Motor neuron (in vitro differentiated cells): ENCODE data around the gene KRTAP10-11. TPM values are rescaled to one million over a fixed set of nuclear protein-coding genes. Genes with fewer than 3 reads are reported as not detected.
"Not testable (repeated sequence)": the region's sequence is repeated elsewhere in the genome, so short reads cannot be mapped to it uniquely, and the experiment has no call there.

Experiments used
- ATAC-seq, 8 experiments: fragments of 200-7000 bp; cut with Tn5 transposase; replicated peaks in 6 of 8; 2 replicates each; pipeline ENCODE4 v1.8.0; 2021; ENCODE audit warnings: mild to moderate bottlenecking in 8 of 8, moderate library complexity in 8 of 8
- H3K27ac ChIP-seq, 2 donors: fragments of 250-450 bp; sonication (Bioruptor Pico); 2 replicates each; pipeline ENCODE4 v1.9.0; 2021; ENCODE audit warnings: antibody characterized with exemption in 2 of 2, mild to moderate bottlenecking in 2 of 2, moderate library complexity in 1 of 2
- H3K4me1 ChIP-seq, 2 donors: fragments of 250-450 bp; sonication (Bioruptor Pico); replicated peaks in 1 of 2; 2 replicates each; pipeline ENCODE4 v1.6.1; 2021; ENCODE audit warnings: antibody characterized with exemption in 2 of 2, mild to moderate bottlenecking in 2 of 2, moderate library complexity in 1 of 2
- H3K4me3 ChIP-seq, 5 donors: fragments of 250-450 bp; sonication (Bioruptor Pico); 2 replicates each; pipeline ENCODE4 v1.9.0; 2021; ENCODE audit warnings: antibody characterized with exemption in 5 of 5, mild to moderate bottlenecking in 5 of 5, moderate library complexity in 4 of 5
- WGBS, 10 experiments: fragments of 450-650 bp; shearing (Covaris generic); methylation state at CpG; one replicate each; pipeline ENCODE4 v1.0.0; 2022; 5-methylcytosine and 5-hydroxymethylcytosine counted together
- in situ Hi-C, 9 experiments: fragments of 400-800 bp; cut with MboI; loops; one replicate each; pipeline ENCODE4 v1.15.0; 2021; ENCODE audit warnings: low sequenced_read_pairs in 9 of 9, low pct_unique_long_range_greater_than_20kb in 2 of 9; ENCODE audit not compliant: unreplicated experiment in 9 of 9
- total RNA-seq, 8 experiments: library from RNA; unstranded; fragments of 300-600 nt; gene quantifications; 2 replicates each; pipeline versions ENCODE4 v1.2.3 to v1.2.4, GENCODE V29; 2022

The KRTAP10-11 gene
- under 1 TPM in 2 of 8 experiments, not detected in 6; 0.49 to 0.66 TPM for total RNA-seq

DNA sequence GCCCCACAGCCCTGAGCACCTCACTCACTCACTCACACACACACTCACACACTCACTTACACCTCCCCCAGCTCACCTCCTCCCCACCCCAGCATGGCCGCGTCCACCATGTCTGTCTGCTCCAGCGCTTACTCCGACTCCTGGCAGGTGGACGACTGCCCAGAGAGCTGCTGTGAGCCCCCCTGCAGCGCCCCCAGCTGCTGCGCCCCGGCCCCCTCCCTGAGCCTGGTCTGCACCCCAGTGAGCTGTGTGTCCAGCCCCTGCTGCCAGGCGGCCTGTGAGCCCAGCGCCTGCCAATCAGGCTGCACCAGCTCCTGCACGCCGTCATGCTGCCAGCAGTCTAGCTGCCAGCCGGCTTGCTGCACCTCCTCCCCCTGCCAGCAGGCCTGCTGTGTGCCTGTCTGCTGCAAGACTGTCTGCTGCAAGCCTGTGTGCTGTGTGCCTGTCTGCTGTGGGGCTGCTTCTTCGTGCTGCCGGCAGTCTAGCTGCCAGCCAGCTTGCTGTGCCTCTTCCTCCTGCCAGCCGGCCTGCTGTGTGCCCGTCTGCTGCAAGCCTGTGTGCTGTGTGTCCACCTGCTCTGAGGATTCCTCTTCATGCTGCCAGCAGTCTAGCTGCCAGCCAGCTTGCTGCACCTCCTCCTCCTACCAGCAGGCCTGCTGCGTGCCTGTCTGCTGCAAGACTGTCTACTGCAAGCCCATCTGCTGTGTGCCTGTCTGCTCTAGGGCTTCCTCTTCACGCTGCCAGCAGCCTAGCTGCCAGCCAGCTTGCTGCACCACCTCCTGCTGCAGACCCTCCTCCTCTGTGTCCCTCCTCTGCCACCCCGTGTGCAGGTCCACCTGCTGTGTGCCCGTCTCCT lies at the start of gene KRTAP10-11:
KRTAP10-11 (plus strand) TSS at position 49 of the 856 bp plus-strand sequence; CDS start at position 94, 45 bp downstream.
- 0 to 63% (median 40%) methylated on average over 1 to 5 of the region's 21 CpGs; no CpG with 5 or more reads in 6 of the 10 experiments for WGBS, 10 experiments
- in situ Hi-C loops, H3K4me1 ChIP-seq, H3K27ac ChIP-seq, H3K4me3 ChIP-seq: not testable (repeated sequence)
- peak in 1 of 8 experiments; percentile 29 for ATAC-seq

GRCh38 chr21:44598061-44598460 lies 48.2 kb upstream of the KRTAP10-11 start:
- Histone ChIP-seq H3K4me1 (no peaks in the 10 kb centered on the region), H3K27ac (peak overlapping the region in 1 of 2 donors; percentile 40), H3K4me3 (no peak overlapping the region)
- in situ Hi-C loops: no loop called here
- ATAC-seq: peak in 4 of 8 experiments; percentile 23 to 45 (median 36)
- WGBS, 10 experiments: 20 to 88% (median 65%) methylated on average over 5 to 10 of the region's 11 CpGs

GRCh38 chr21:44599264-44600029 lies 46.8 kb upstream of the KRTAP10-11 start:
- no peak overlapping the region for H3K4me3 ChIP-seq
- ATAC-seq: no peak
- H3K27ac ChIP-seq: no peak overlapping the region
- WGBS, 10 experiments: 45 to 94% (median 85%) methylated on average over 2 to 5 of the region's 8 CpGs; no CpG with 5 or more reads in 2 of the 10 experiments
- in situ Hi-C loops: no loop called here
- H3K4me1 ChIP-seq: no peaks in the 10 kb centered on the region

GRCh38 chr21:44600118-44600978 lies 45.9 kb upstream of the KRTAP10-11 start, which contains the start of gene KRTAP10-7:
TSS of gene KRTAP10-7 (plus strand) at chr21:44600597. CDS start at chr21:44600622, 25 bp downstream.
- 33 to 93% (median 65%) methylated on average over 2 to 7 of the region's 23 CpGs; no CpG with 5 or more reads in 5 of the 10 experiments for WGBS, 10 experiments
- ATAC-seq: not testable (repeated sequence)

DNA sequence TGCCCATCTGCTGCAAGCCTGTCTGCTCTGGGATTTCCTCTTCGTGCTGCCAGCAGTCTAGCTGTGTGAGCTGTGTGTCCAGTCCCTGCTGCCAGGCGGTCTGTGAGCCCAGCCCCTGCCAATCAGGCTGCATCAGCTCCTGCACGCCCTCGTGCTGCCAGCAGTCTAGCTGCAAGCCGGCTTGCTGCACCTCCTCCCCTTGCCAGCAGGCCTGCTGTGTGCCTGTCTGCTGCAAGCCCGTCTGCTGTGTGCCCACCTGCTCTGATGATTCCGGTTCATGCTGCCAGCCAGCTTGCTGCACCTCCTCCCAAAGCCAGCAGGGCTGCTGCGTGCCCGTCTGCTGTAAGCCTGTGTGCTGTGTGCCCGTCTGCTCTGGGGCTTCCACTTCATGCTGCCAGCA lies 45.1 kb upstream of the KRTAP10-11 start:
- WGBS, 10 experiments: no CpG with 5 or more reads among the region's 10 CpGs
- H3K4me1 ChIP-seq: not testable (repeated sequence)

More at GRCh38 chr21:44600118-44600978, 45.9 kb upstream of the KRTAP10-11 start, which contains the start of gene KRTAP10-7:
- in situ Hi-C loops, H3K4me1 ChIP-seq, H3K4me3 ChIP-seq, H3K27ac ChIP-seq: not testable (repeated sequence)

DNA sequence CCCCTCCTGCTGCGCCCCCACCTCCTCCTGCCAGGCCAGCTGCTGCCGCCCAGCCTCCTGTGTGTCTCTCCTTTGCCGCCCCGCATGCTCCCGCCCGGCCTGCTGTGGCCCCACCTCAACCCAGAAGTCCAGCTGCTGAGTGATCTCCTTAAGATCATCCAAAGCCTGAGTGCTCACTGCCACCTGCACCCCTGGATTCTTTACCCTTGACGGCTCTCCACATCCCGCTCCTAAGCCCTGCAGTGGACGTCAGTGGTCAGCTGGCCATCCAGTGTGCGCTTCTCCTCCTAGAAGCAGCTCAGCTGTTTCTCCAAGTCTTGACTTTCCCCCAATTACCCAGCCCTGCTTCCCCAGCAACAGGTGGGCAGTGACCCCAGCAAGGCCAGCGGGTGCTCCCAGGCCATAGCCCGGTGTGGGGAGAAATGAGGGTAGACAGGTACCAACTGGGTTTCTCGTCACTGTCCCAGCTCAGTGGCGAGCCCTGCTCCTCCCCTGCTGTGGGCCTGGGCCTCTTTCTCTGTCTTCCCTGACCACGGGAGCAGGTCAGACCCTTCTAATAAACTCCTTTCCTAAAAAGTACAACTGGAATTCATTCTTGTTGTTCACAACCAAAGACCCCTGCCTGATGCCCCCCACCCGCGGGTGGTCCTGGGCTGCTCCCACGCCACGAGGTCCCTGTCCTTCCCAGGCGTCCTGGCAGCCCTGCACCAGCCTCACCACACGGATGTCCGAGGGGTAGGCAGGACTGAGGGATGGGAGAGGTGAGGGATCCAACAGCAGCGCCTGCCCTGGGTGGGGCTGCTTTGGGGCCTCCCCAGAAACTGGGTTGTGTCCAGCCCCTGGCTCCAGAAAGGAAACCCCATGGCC lies 44.4 kb upstream of the KRTAP10-11 start:
- H3K27ac ChIP-seq: no peak overlapping the region
- in situ Hi-C loops: no loop called here
- WGBS, 10 experiments: 17 to 100% (median 73%) methylated on average over 1 to 8 of the region's 23 CpGs; no CpG with 5 or more reads in 2 of the 10 experiments
- ATAC-seq: peak in 1 of 8 experiments; percentile 28
- no peak overlapping the region for H3K4me3 ChIP-seq
- no peaks in the 10 kb centered on the region for H3K4me1 ChIP-seq

More for the DNA sequence above, 45.1 kb upstream of the KRTAP10-11 start:
- H3K27ac ChIP-seq, H3K4me3 ChIP-seq, in situ Hi-C loops: not testable (repeated sequence)
- peak in 1 of 8 experiments; percentile 65 for ATAC-seq

GRCh38 chr21:44602463-44602850 lies 43.8 kb upstream of the KRTAP10-11 start:
- in situ Hi-C loops: no loop called here
- Histone ChIP-seq H3K4me3 (no peak overlapping the region), H3K27ac (no peak overlapping the region), H3K4me1 (no peaks in the 10 kb centered on the region)
- WGBS, 10 experiments: 20 to 90% (median 80%) methylated on average over 1 to 2 of the region's 21 CpGs; no CpG with 5 or more reads in 7 of the 10 experiments
- ATAC-seq: peak in 1 of 8 experiments; percentile 77

- Histone ChIP-seq H3K27ac (no peak overlapping the region), H3K4me3 (no peak overlapping the region), H3K4me1 (no peaks in the 10 kb centered on the region)
- WGBS, 10 experiments: 8 to 80% (median 37%) methylated on average over 1 to 5 of the region's 17 CpGs; no CpG with 5 or more reads in 3 of the 10 experiments
- in situ Hi-C loops: no loop called here
- no peak for ATAC-seq
Observed at GRCh38 chr21:44603109-44603875, 42.9 kb upstream of the KRTAP10-11 start.

DNA sequence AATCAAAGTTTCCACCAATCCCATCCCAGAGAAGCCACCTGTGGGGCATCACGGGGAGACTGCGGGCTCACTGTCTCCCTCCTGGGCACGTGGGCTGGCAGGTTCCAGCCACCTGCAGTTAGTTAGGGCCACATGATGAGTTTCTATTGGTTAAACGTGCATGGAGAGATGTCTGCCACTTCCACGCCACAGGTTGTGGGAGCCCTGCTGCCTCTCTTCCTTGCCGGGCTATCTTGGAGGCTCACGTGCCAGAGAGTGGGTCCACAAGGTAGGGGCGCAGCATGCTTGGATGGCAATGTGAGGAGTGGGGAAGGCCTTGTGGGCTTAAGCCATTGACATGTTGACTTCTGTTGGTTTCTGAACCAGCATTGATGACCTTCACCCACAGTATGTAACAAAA lies 42.3 kb upstream of the KRTAP10-11 start:
- in situ Hi-C loops: no loop called here
- no peak for ATAC-seq
- Histone ChIP-seq H3K27ac (no peak overlapping the region), H3K4me1 (no peaks in the 10 kb centered on the region), H3K4me3 (no peak overlapping the region)
- 42 to 100% (median 85%) methylated on average over 1 to 8 of the region's 8 CpGs; no CpG with 5 or more reads in 2 of the 10 experiments for whole genome bisulfite sequencing, 10 experiments

DNA sequence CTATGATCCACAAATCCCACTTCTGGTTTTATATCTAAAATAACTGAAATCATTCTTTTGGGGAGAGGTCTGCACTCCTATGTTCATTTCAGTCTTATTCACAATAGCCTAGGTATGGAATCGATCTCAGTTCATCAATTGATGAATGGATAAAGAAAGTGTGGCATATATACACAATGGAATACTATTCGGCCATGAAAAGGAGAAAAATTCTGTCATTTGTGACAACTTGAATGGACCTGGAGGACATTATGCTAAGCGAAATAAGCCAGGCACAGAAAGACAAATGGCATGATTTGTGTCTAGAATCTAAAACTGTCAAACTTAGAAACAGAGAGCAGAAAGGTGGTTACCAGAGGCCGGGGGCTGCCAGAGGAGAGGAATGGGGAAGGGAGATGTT lies 39.7 kb upstream of the KRTAP10-11 start:
- no peak for ATAC-seq
- 31 to 100% (median 54%) methylated on average over 1 to 4 of the region's 4 CpGs for WGBS, 10 experiments
- in situ Hi-C loops: no loop called here

DNA sequence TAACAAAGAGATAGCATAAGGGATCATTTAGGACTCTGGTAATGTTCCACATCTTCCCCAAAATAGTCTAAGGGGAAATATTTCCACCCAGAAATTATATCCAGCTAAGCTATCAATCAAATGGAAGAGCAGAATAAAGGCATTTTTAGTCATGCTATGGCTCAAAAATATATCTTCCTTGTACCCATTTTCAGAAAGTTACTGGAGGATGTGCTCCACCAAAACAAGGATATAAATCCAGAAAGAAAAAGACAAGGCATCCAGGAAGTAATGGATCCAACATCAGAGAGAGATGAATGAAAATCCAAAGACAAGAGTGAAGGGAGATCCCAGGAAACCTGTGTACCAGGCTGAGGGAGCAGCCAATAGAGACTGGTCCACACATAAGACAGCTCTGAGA lies 37.0 kb upstream of the KRTAP10-11 start:
- ATAC-seq: no peak
- Histone ChIP-seq H3K4me3 (no peak overlapping the region), H3K27ac (no peak overlapping the region), H3K4me1 (no peaks in the 10 kb centered on the region)
- in situ Hi-C loops: no loop called here

More for the DNA sequence above, 39.7 kb upstream of the KRTAP10-11 start:
- Histone ChIP-seq H3K4me1 (no peaks in the 10 kb centered on the region), H3K4me3 (no peak overlapping the region), H3K27ac (no peak overlapping the region)
